GM21381 (cell line): ENCODE results near the gene RAD21L1.
"Not testable (repeated sequence)": the region's sequence is repeated elsewhere in the genome, so short reads cannot be mapped to it uniquely, and the experiment has no call there.

Experiments used
- ATAC-seq: cut with Tn5 transposase; IDR thresholded peaks from one replicate; pipeline ENCODE4 v1.9.1; 2021; ENCODE audit warnings: mild to moderate bottlenecking, moderate library complexity; ENCODE audit not compliant: unreplicated experiment

Gene RAD21L1

GRCh38 chr20:1199212-1199873 lies 26.5 kb upstream of the RAD21L1 start:
- ATAC-seq = no peak

GRCh38 chr20:1199964-1200363 lies 25.9 kb upstream of the RAD21L1 start:
- no peak for ATAC-seq

- no peak for ATAC-seq
These were observed 22.9 kb upstream of the RAD21L1 start, which contains the start of gene C20orf202 for GRCh38 chr20:1202762-1203504. Gene C20orf202, plus strand, starts transcription at chr20:1203454. Its CDS starts 132 bp downstream, at chr20:1203586.

GRCh38 chr20:1203630-1204029 lies 22.2 kb upstream of the RAD21L1 start:
- ATAC-seq = no peak

GRCh38 chr20:1204113-1204512 lies 21.7 kb upstream of the RAD21L1 start:
- ATAC-seq = no peak

GRCh38 chr20:1204576-1204975 lies 21.3 kb upstream of the RAD21L1 start:
- ATAC-seq = no peak

- ATAC-seq = no peak
These were observed 20.0 kb upstream of the RAD21L1 start for GRCh38 chr20:1205802-1206201.

- no peak for ATAC-seq
These were observed 19.3 kb upstream of the RAD21L1 start for GRCh38 chr20:1206366-1207148.

- ATAC-seq = no peak
These were observed 18.5 kb upstream of the RAD21L1 start for GRCh38 chr20:1207293-1207878.

GRCh38 chr20:1209447-1210387 lies 16.1 kb upstream of the RAD21L1 start:
- no peak for ATAC-seq

GRCh38 chr20:1210501-1210900 lies 15.3 kb upstream of the RAD21L1 start:
- ATAC-seq = no peak

GRCh38 chr20:1212023-1212422 lies 13.8 kb upstream of the RAD21L1 start:
- ATAC-seq = no peak

GRCh38 chr20:1212607-1213396 lies 13.0 kb upstream of the RAD21L1 start:
- ATAC-seq = no peak

- no peak for ATAC-seq
These were observed 11.0 kb upstream of the RAD21L1 start for GRCh38 chr20:1214838-1215261.

- ATAC-seq = no peak
These were observed 10.3 kb upstream of the RAD21L1 start for GRCh38 chr20:1215386-1216170.

- ATAC-seq = not testable (repeated sequence)
These were observed 9.1 kb upstream of the RAD21L1 start for GRCh38 chr20:1216527-1217427.

- not testable (repeated sequence) for ATAC-seq
These were observed 3.1 kb upstream of the RAD21L1 start for GRCh38 chr20:1222750-1223149.
